ENCODE results near the gene IL23R. TPM values are rescaled to one million over a fixed set of nuclear protein-coding genes. Genes with fewer than 3 reads are reported as not detected.

Gene IL23R
- polyA plus RNA-seq, 2 donors = 0.01 TPM; not detected in 1

DNA sequence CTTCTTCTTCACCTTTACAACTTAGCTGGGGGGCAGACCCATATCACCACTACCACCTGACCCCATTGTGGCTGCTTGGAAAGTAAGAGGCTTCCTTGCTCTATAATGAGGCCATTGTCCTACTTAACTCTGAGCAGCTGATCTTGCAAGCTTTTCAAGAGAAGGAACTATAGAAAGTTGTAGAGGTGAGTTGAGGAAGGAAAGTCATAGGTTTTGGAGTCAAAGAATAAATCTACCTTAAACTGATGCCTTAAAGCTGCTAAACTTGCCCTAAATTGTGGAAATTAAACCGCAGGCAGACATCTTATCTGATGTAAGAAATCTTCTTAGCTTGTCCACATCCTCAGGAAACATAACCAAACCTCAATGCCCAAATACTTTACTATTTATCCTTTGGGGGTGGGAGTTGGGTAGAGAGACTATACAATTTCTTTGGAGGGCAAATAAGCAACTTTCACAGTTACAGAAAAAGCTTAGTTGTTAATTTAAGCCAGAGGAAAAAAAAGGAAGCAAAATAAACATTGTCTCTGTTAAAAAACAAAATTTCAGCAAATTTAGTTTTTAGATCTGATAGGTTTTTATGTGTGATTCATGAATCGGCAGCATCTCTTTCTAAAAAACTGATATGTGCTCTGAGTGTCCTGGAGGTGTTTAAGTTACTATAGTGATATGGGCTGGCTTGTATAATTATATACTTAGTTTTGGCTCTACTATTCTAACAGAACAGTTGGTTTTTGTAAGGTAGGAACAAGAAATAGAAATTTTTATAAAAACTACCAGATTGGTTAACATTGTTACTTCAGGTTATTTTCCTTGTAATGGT is 4.7 kb downstream of the IL23R start:
- H3K9me3 ChIP-seq (ENCODE audit: control insufficient read depth in 2 of 2, insufficient read depth in 1 of 2, low read depth in 1 of 2, low read length in 1 of 2) = no peaks in the 10 kb centered on the region
- H3K4me3 ChIP-seq (ENCODE audit: low read depth in 1 of 2, low read length in 2 of 2) = no peak overlapping the region
- no peaks in the 10 kb centered on the region for H3K4me1 ChIP-seq (ENCODE audit: control insufficient read depth in 2 of 2, insufficient read depth in 2 of 2, low read length in 1 of 2)
- H3K27ac ChIP-seq (ENCODE audit: low read depth in 2 of 2, low read length in 1 of 2) = no peak overlapping the region
- no peaks in the 10 kb centered on the region for H3K27me3 ChIP-seq (ENCODE audit: control insufficient read depth in 1 of 2, insufficient read depth in 2 of 2, low read length in 2 of 2)
- H3K36me3 ChIP-seq (ENCODE audit: control insufficient read depth in 2 of 2, insufficient read depth in 2 of 2, low read length in 1 of 2) = no peaks in the 10 kb centered on the region
- WGBS, 2 donors = 66 to 76% methylated on average over 2 of the region's 2 CpGs

DNA sequence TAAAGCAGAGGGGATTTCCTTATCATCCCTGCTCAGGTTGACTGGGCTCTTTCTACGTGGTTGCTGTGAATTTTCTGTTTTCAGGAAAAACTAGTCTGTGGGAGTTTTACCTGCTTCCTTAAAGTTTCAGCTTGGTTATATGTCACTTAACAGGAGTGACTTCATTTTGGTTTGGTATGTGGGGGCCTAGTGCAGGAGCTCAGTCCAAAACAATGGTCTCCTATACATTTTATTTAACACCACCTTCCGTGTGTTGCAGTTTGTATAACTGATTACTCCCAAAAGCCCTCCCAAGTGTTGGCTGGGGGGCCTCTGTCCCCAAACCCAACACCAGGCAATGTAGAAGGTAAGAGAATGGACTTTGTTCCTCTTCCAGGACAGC is 5.3 kb downstream of the IL23R start:
- no peaks in the 10 kb centered on the region for H3K9me3 ChIP-seq (ENCODE audit: control insufficient read depth in 2 of 2, insufficient read depth in 1 of 2, low read depth in 1 of 2, low read length in 1 of 2)
- no peak overlapping the region for H3K27ac ChIP-seq (ENCODE audit: low read depth in 2 of 2, low read length in 1 of 2)
- no peaks in the 10 kb centered on the region for H3K4me1 ChIP-seq (ENCODE audit: control insufficient read depth in 2 of 2, insufficient read depth in 2 of 2, low read length in 1 of 2)
- 76 to 84% methylated on average over 2 of the region's 2 CpGs for WGBS, 2 donors
- no peak overlapping the region for H3K4me3 ChIP-seq (ENCODE audit: low read depth in 1 of 2, low read length in 2 of 2)
- no peaks in the 10 kb centered on the region for H3K27me3 ChIP-seq (ENCODE audit: control insufficient read depth in 1 of 2, insufficient read depth in 2 of 2, low read length in 2 of 2)
- H3K36me3 ChIP-seq (ENCODE audit: control insufficient read depth in 2 of 2, insufficient read depth in 2 of 2, low read length in 1 of 2) = no peaks in the 10 kb centered on the region

GRCh38 chr1:67171978-67172377 is 5.7 kb downstream of the IL23R start:
- Histone ChIP-seq H3K4me3 (ENCODE audit: low read depth in 1 of 2, low read length in 2 of 2) (no peak overlapping the region), H3K27ac (ENCODE audit: low read depth in 2 of 2, low read length in 1 of 2) (no peak overlapping the region), H3K9me3 (ENCODE audit: control insufficient read depth in 2 of 2, insufficient read depth in 1 of 2, low read depth in 1 of 2, low read length in 1 of 2) (no peaks in the 10 kb centered on the region), H3K4me1 (ENCODE audit: control insufficient read depth in 2 of 2, insufficient read depth in 2 of 2, low read length in 1 of 2) (no peaks in the 10 kb centered on the region), H3K36me3 (ENCODE audit: control insufficient read depth in 2 of 2, insufficient read depth in 2 of 2, low read length in 1 of 2) (no peaks in the 10 kb centered on the region), H3K27me3 (ENCODE audit: control insufficient read depth in 1 of 2, insufficient read depth in 2 of 2, low read length in 2 of 2) (no peaks in the 10 kb centered on the region)
- WGBS, 2 donors = 38 to 54% methylated on average over 1 of the region's 1 CpG

DNA sequence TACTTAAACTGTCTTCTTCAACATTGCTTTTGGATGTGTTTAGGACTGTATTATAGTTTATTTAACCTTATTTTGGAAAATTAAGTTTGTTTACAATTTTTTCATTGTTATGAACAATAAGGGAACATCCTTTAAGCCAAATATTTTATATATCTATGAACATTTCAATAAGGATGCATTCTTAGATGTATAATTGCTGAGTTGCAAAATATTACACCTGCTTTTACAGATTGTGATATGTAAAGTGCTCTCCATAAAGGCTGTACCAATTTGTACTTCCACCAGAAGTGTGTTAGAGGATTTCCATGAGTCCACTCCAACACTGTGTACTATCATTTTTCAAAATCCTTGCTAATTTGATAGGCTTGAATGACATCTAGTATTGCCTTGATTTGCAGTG is 7.7 kb downstream of the IL23R start:
- Histone ChIP-seq H3K27ac (ENCODE audit: low read depth in 2 of 2, low read length in 1 of 2) (no peak overlapping the region), H3K36me3 (ENCODE audit: control insufficient read depth in 2 of 2, insufficient read depth in 2 of 2, low read length in 1 of 2) (no peaks in the 10 kb centered on the region), H3K27me3 (ENCODE audit: control insufficient read depth in 1 of 2, insufficient read depth in 2 of 2, low read length in 2 of 2) (no peaks in the 10 kb centered on the region), H3K4me3 (ENCODE audit: low read depth in 1 of 2, low read length in 2 of 2) (no peak overlapping the region), H3K4me1 (ENCODE audit: control insufficient read depth in 2 of 2, insufficient read depth in 2 of 2, low read length in 1 of 2) (no peaks in the 10 kb centered on the region), H3K9me3 (ENCODE audit: control insufficient read depth in 2 of 2, insufficient read depth in 1 of 2, low read depth in 1 of 2, low read length in 1 of 2) (no peaks in the 10 kb centered on the region)

- whole genome bisulfite sequencing, 2 donors = 85 to 88% methylated on average over 2 of the region's 2 CpGs
- H3K9me3 ChIP-seq (ENCODE audit: control insufficient read depth in 2 of 2, insufficient read depth in 1 of 2, low read depth in 1 of 2, low read length in 1 of 2) = no peaks in the 10 kb centered on the region
- no peaks in the 10 kb centered on the region for H3K36me3 ChIP-seq (ENCODE audit: control insufficient read depth in 2 of 2, insufficient read depth in 2 of 2, low read length in 1 of 2)
- H3K4me1 ChIP-seq (ENCODE audit: control insufficient read depth in 2 of 2, insufficient read depth in 2 of 2, low read length in 1 of 2) = no peaks in the 10 kb centered on the region
- no peak overlapping the region for H3K27ac ChIP-seq (ENCODE audit: low read depth in 2 of 2, low read length in 1 of 2)
- H3K27me3 ChIP-seq (ENCODE audit: control insufficient read depth in 1 of 2, insufficient read depth in 2 of 2, low read length in 2 of 2) = no peaks in the 10 kb centered on the region
- no peak overlapping the region for H3K4me3 ChIP-seq (ENCODE audit: low read depth in 1 of 2, low read length in 2 of 2)
Observed at GRCh38 chr1:67174716-67175284, 8.5 kb downstream of the IL23R start.

DNA sequence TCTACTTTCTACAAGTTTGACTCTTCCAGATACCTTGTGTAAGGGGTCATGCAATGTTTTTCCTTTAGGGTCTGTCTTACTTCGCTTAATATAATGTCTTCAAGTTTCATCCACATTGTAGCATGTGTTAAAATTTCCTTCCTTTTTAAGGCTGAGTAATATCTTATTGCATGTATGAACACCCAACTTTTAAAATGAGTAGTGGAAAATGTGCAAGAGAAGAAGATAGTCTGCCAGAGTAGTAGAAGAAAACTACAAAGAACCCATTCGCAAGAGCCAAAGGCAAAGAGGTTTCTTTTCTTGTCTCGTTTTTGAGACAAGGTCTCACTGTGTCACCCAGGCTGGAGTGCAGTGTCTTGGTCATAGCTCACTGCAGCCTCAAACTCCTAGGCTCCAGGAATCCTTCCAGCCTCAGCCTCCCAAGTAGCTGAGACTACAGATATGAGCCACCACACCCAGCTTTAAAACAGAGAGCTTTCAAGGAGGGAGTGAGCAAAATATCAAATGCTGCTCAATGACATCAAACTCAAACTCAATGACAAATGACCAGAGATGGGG is 9.4 kb downstream of the IL23R start:
- Histone ChIP-seq H3K27me3 (ENCODE audit: control insufficient read depth in 1 of 2, insufficient read depth in 2 of 2, low read length in 2 of 2) (no peaks in the 10 kb centered on the region), H3K4me3 (ENCODE audit: low read depth in 1 of 2, low read length in 2 of 2) (no peak overlapping the region), H3K36me3 (ENCODE audit: control insufficient read depth in 2 of 2, insufficient read depth in 2 of 2, low read length in 1 of 2) (no peaks in the 10 kb centered on the region), H3K27ac (ENCODE audit: low read depth in 2 of 2, low read length in 1 of 2) (no peak overlapping the region), H3K4me1 (ENCODE audit: control insufficient read depth in 2 of 2, insufficient read depth in 2 of 2, low read length in 1 of 2) (no peaks in the 10 kb centered on the region), H3K9me3 (ENCODE audit: control insufficient read depth in 2 of 2, insufficient read depth in 1 of 2, low read depth in 1 of 2, low read length in 1 of 2) (no peaks in the 10 kb centered on the region)
- 81 to 83% methylated on average over 3 of the region's 3 CpGs for WGBS, 2 donors

DNA sequence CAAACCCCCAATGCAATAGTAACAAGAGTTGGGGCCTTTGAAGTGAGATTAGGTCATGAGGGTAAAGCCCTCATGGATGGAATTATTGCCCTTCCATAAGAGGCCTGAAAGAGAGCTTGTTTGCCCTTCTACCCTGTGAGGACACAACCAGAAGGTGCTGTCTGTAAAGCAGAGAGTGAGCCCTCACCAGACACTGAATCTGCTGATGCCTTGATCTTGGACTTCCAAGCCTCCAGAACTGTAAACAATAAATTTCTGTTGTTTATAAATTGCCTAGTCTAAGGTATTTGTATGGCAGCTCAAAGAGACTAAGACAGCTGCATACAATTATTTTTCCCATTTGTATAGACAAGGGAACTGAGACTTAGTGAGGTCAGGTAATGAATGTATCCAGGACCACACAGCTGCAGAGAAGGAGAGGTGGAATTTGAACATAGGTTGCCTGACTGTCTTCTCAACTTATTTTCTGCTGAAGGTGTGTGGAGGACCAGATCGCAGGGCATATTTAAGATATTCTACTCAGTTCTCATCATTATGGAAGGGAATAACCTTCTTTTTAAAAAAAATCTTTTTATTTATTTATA is 18.7 kb downstream of the IL23R start:
- no peaks in the 10 kb centered on the region for H3K4me1 ChIP-seq (ENCODE audit: control insufficient read depth in 2 of 2, insufficient read depth in 2 of 2, low read length in 1 of 2)
- no peaks in the 10 kb centered on the region for H3K27me3 ChIP-seq (ENCODE audit: control insufficient read depth in 1 of 2, insufficient read depth in 2 of 2, low read length in 2 of 2)
- H3K4me3 ChIP-seq (ENCODE audit: low read depth in 1 of 2, low read length in 2 of 2) = no peak overlapping the region
- H3K36me3 ChIP-seq (ENCODE audit: control insufficient read depth in 2 of 2, insufficient read depth in 2 of 2, low read length in 1 of 2) = no peaks in the 10 kb centered on the region
- 98 to 100% methylated on average over 1 of the region's 1 CpG for WGBS, 2 donors
- H3K9me3 ChIP-seq (ENCODE audit: control insufficient read depth in 2 of 2, insufficient read depth in 1 of 2, low read depth in 1 of 2, low read length in 1 of 2) = no peaks in the 10 kb centered on the region
- H3K27ac ChIP-seq (ENCODE audit: low read depth in 2 of 2, low read length in 1 of 2) = no peak overlapping the region

- WGBS, 2 donors = 78 to 89% methylated on average over 2 of the region's 2 CpGs
- Histone ChIP-seq H3K9me3 (ENCODE audit: control insufficient read depth in 2 of 2, insufficient read depth in 1 of 2, low read depth in 1 of 2, low read length in 1 of 2) (no peaks in the 10 kb centered on the region), H3K4me3 (ENCODE audit: low read depth in 1 of 2, low read length in 2 of 2) (no peak overlapping the region), H3K27me3 (ENCODE audit: control insufficient read depth in 1 of 2, insufficient read depth in 2 of 2, low read length in 2 of 2) (no peaks in the 10 kb centered on the region), H3K27ac (ENCODE audit: low read depth in 2 of 2, low read length in 1 of 2) (no peak overlapping the region), H3K36me3 (ENCODE audit: control insufficient read depth in 2 of 2, insufficient read depth in 2 of 2, low read length in 1 of 2) (no peaks in the 10 kb centered on the region), H3K4me1 (ENCODE audit: control insufficient read depth in 2 of 2, insufficient read depth in 2 of 2, low read length in 1 of 2) (no peaks in the 10 kb centered on the region)
Observed at GRCh38 chr1:67188137-67188536, 21.9 kb downstream of the IL23R start.

DNA sequence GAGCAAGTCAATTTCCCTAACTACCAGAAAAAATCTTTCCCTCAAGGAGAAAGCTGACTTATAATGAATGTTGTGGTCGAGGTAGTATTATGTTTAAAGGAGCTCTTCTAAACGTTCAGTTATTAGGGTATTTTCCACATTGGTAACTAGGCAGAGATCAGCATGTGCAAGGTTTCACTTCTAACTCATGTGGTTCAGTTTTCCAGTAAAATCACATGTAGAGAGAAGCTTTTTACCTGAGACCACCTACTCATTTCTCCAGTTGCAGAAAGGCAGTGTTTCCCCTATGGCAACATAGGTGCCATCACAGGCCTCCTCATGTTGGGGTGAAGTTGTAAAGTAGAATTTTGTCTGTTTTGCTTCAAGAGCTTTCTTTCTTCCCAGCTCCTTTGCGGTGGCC is 23.7 kb downstream of the IL23R start:
- H3K27me3 ChIP-seq (ENCODE audit: control insufficient read depth in 1 of 2, insufficient read depth in 2 of 2, low read length in 2 of 2) = no peaks in the 10 kb centered on the region
- H3K27ac ChIP-seq (ENCODE audit: low read depth in 2 of 2, low read length in 1 of 2) = no peak overlapping the region
- no peaks in the 10 kb centered on the region for H3K9me3 ChIP-seq (ENCODE audit: control insufficient read depth in 2 of 2, insufficient read depth in 1 of 2, low read depth in 1 of 2, low read length in 1 of 2)
- no peaks in the 10 kb centered on the region for H3K36me3 ChIP-seq (ENCODE audit: control insufficient read depth in 2 of 2, insufficient read depth in 2 of 2, low read length in 1 of 2)
- 61 to 63% methylated on average over 3 of the region's 3 CpGs for WGBS, 2 donors
- H3K4me1 ChIP-seq (ENCODE audit: control insufficient read depth in 2 of 2, insufficient read depth in 2 of 2, low read length in 1 of 2) = no peaks in the 10 kb centered on the region
- no peak overlapping the region for H3K4me3 ChIP-seq (ENCODE audit: low read depth in 1 of 2, low read length in 2 of 2)

Data from esophagus (tissue), 2 donors.